Muscle layer of duodenum (tissue), 2 donors: ENCODE results near the gene AGK.

Experiments used
- H3K27ac ChIP-seq: one replicate; pipeline ENCODE4 v1.7.0; 2013; ENCODE audit warnings: mild to moderate bottlenecking, low read length
- H3K27me3 ChIP-seq: one replicate; pipeline ENCODE4 v1.7.0; 2013; ENCODE audit warnings: low read depth, mild to moderate bottlenecking, control low read depth, low read length
- H3K36me3 ChIP-seq, 2 donors: one replicate each; pipeline ENCODE4 v1.7.0; 2013; ENCODE audit warnings: low read length in 2 of 2, control low read depth in 1 of 2, mild to moderate bottlenecking in 1 of 2; ENCODE audit not compliant: insufficient read depth in 2 of 2, control insufficient read depth in 1 of 2
- H3K4me1 ChIP-seq, 2 donors: one replicate each; pipeline ENCODE4 v1.7.0; 2013; ENCODE audit warnings: low read length in 2 of 2, mild to moderate bottlenecking in 2 of 2, control low read depth in 1 of 2, moderate library complexity in 1 of 2; ENCODE audit not compliant: insufficient read depth in 2 of 2, control insufficient read depth in 1 of 2
- H3K4me3 ChIP-seq, 2 donors: one replicate each; pipeline ENCODE4 v1.7.0; 2013; ENCODE audit warnings: low read length in 2 of 2, low read depth in 1 of 2, mild to moderate bottlenecking in 1 of 2
- H3K9me3 ChIP-seq, 2 donors: one replicate each; pipeline ENCODE4 v1.7.0; 2013; ENCODE audit warnings: low read length in 2 of 2, control low read depth in 1 of 2, mild to moderate bottlenecking in 1 of 2; ENCODE audit not compliant: control insufficient read depth in 1 of 2
- donor health status: healthy.

The AGK gene

GRCh38 chr7:141701489-141702046 lies 150.4 kb downstream of the AGK start:
- no peak overlapping the region for H3K27ac ChIP-seq

GRCh38 chr7:141702047-141702567 lies 150.9 kb downstream of the AGK start, which contains the start of gene DENND11:
TSS of gene DENND11 (minus strand) at chr7:141702166. CDS start at chr7:141702153, 13 bp downstream.
- Histone ChIP-seq H3K9me3 (no peaks in the 10 kb centered on the region), H3K27ac (peak within 1 kb of the TSS; percentile 21), H3K36me3 (no peaks in the 10 kb centered on the region), H3K27me3 (no peaks in the 10 kb centered on the region), H3K4me3 (peak within 1 kb of the TSS; percentile 72 to 80), H3K4me1 (peaks cover 14 to 17% of the 10 kb centered on the region in 2 donors)

More at GRCh38 chr7:141701489-141702046, 150.4 kb downstream of the AGK start:
- Histone ChIP-seq H3K27me3 (no peaks in the 10 kb centered on the region), H3K4me1 (peaks cover 14 to 17% of the 10 kb centered on the region in 2 donors), H3K9me3 (no peaks in the 10 kb centered on the region), H3K4me3 (peak overlapping the region in 1 of 2 donors; percentile 68), H3K36me3 (no peaks in the 10 kb centered on the region)

- no peak overlapping the region for H3K27ac ChIP-seq
- H3K4me1 ChIP-seq = peaks cover 14 to 17% of the 10 kb centered on the region in 2 donors
- no peak overlapping the region for H3K4me3 ChIP-seq
- H3K27me3 ChIP-seq = no peaks in the 10 kb centered on the region
- H3K36me3 ChIP-seq = no peaks in the 10 kb centered on the region
- no peaks in the 10 kb centered on the region for H3K9me3 ChIP-seq
Observed at GRCh38 chr7:141702892-141703291, 151.7 kb downstream of the AGK start.

- H3K4me1 ChIP-seq = peaks cover 14 to 17% of the 10 kb centered on the region in 2 donors
- no peak overlapping the region for H3K4me3 ChIP-seq
- no peaks in the 10 kb centered on the region for H3K27me3 ChIP-seq
- no peak overlapping the region for H3K27ac ChIP-seq
- H3K36me3 ChIP-seq = no peaks in the 10 kb centered on the region
- no peaks in the 10 kb centered on the region for H3K9me3 ChIP-seq
Observed at GRCh38 chr7:141704112-141704511, 152.9 kb downstream of the AGK start.

GRCh38 chr7:141704741-141705140 lies 153.5 kb downstream of the AGK start:
- H3K4me1 ChIP-seq = peaks cover 14 to 17% of the 10 kb centered on the region in 2 donors
- H3K27ac ChIP-seq = no peak overlapping the region
- no peak overlapping the region for H3K4me3 ChIP-seq
- no peaks in the 10 kb centered on the region for H3K36me3 ChIP-seq
- H3K9me3 ChIP-seq = no peaks in the 10 kb centered on the region
- H3K27me3 ChIP-seq = no peaks in the 10 kb centered on the region
